Transverse colon (tissue), 3 donors: ENCODE data around the gene HCAR2.
"Not testable (repeated sequence)": the region's sequence is repeated elsewhere in the genome, so short reads cannot be mapped to it uniquely, and the experiment has no call there.

Experiments
- POLR2A ChIP-seq: fragments of 450-650 bp; IDR thresholded peaks from one replicate; pipeline ENCODE4 v1.6.1; 2016; ENCODE audit warnings: antibody characterized with exemption, mild to moderate bottlenecking, moderate library complexity
- TF ChIP-seq, protein P1 (sequence below), 5 experiments: fragments of 200-600 bp in 3 of 5; fragments of 450-650 bp in 2 of 5; sonication (generic) in 3 of 5; IDR thresholded peaks; 1 replicate in 2 of 5; 2 replicates in 3 of 5; pipeline ENCODE4 v1.5.1; 2016 to 2017; ENCODE audit warnings: antibody characterized with exemption in 5 of 5, inconsistent platforms in 3 of 5, mild to moderate bottlenecking in 2 of 5, moderate library complexity in 1 of 5

DNA sequence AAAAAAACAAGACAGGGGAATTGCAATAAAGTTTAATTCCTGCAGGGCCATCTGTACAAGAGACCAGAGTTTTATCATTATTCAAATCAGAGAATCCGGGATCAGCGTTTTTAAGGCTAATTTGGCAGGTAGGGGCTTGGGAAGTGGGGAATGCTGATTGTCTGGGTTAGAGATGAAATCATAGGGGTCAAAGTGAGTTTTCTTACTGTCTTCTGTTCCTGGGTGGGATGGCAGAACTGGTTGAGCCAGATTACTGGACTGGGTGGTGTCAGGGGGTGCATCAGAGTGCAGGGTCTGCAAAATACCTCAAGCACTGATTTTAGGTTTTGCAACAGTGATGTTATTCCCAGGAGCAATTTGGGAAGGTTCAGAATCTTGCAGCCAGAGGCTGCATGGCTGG is 7.2 kb upstream of the HCAR2 start:
- not testable (repeated sequence) for TF ChIP-seq POLR2A
- TF ChIP-seq, protein P1, sequence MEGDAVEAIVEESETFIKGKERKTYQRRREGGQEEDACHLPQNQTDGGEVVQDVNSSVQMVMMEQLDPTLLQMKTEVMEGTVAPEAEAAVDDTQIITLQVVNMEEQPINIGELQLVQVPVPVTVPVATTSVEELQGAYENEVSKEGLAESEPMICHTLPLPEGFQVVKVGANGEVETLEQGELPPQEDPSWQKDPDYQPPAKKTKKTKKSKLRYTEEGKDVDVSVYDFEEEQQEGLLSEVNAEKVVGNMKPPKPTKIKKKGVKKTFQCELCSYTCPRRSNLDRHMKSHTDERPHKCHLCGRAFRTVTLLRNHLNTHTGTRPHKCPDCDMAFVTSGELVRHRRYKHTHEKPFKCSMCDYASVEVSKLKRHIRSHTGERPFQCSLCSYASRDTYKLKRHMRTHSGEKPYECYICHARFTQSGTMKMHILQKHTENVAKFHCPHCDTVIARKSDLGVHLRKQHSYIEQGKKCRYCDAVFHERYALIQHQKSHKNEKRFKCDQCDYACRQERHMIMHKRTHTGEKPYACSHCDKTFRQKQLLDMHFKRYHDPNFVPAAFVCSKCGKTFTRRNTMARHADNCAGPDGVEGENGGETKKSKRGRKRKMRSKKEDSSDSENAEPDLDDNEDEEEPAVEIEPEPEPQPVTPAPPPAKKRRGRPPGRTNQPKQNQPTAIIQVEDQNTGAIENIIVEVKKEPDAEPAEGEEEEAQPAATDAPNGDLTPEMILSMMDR (IDR thresholded peaks at IDR 0.05): not testable (repeated sequence)
